Psoas muscle (tissue), 8 donors: ENCODE measurements around the gene PQBP1. TPM values are rescaled to one million over a fixed set of nuclear protein-coding genes. Genes with fewer than 3 reads are reported as not detected.

Experiments used
- ATAC-seq, 4 donors: fragments of 200-7000 bp; cut with Tn5 transposase; one replicate each; pipeline ENCODE4 v1.9.1; 2020; ENCODE audit warnings: moderate library complexity in 3 of 4, mild to moderate bottlenecking in 2 of 4
- DNase-seq, 2 donors: peaks; one replicate each; pipeline ENCODE4 v3.0.0-alpha.2; 2020
- H3K27ac ChIP-seq: fragments of 200-600 bp; one replicate; pipeline ENCODE4 v1.8.0; 2022
- H3K27me3 ChIP-seq, 3 donors: fragments of 200-600 bp in 1 of 3; one replicate each; pipeline versions ENCODE4 v1.6.1 to v1.8.0; 2013 to 2022; ENCODE audit warnings: low read length in 2 of 3, mild to moderate bottlenecking in 2 of 3, moderate library complexity in 1 of 3; ENCODE audit not compliant: insufficient read depth in 3 of 3
- H3K36me3 ChIP-seq, 2 donors: fragments of 200-600 bp in 1 of 2; one replicate each; pipeline versions ENCODE4 v1.6.1 to v1.8.0; 2013 to 2022; ENCODE audit warnings: low read depth in 1 of 2, mild to moderate bottlenecking in 1 of 2, moderate library complexity in 1 of 2; ENCODE audit not compliant: insufficient read depth in 1 of 2
- H3K4me1 ChIP-seq: fragments of 200-600 bp; one replicate; pipeline ENCODE4 v1.8.0; 2022
- H3K4me3 ChIP-seq: fragments of 200-600 bp; one replicate; pipeline ENCODE4 v1.8.0; 2022; ENCODE audit warnings: mild to moderate bottlenecking
- H3K9me3 ChIP-seq: fragments of 200-600 bp; one replicate; pipeline ENCODE4 v1.8.0; 2022
- CTCF ChIP-seq: fragments of 200-600 bp; IDR thresholded peaks from one replicate; pipeline ENCODE4 v1.8.0; 2022; ENCODE audit warnings: antibody characterized with exemption
- WGBS, 3 donors: extraction: QIAGEN DNeasy Blood & Tissue Kit; methylation state at CpG; one replicate each; pipeline versions ENCODE4 v1.1.6 to v1.1.7; 2013; 5-methylcytosine and 5-hydroxymethylcytosine counted together
- intact Hi-C, 2 donors: fragments of 100-400 bp; cut with DNase I; formaldehyde crosslinking; loops; one replicate each; pipeline versions ENCODE4 v1.11.0 to v1.14.2; 2022
- polyA plus RNA-seq, 3 donors: library from polyadenylated mRNA; stranded (reverse); fragments of 200-250 nt; gene quantifications; one replicate each; pipeline ENCODE4 v1.2.3, GENCODE V29; 2013
- total RNA-seq, 4 donors: library from RNA; stranded (reverse); fragmentation: NEBNext Ultra II Directional in 2 of 4; extraction: Animal tissue kit (Norgen Biotek cat#: 25700) in 2 of 4; gene quantifications; one replicate each; pipeline versions ENCODE4 v1.2.1 to v1.2.4, GENCODE V29; 2021 to 2023
- donor health status: healthy with polysubstance abuse.
- donor health status: DM: no; HTN: no; CAD: no; lungs with moderate emphysema.
- donor health status: Bipolar disorder and iron deficiency.
- donor health status: healthy.
- donor health status: DM: yes; HTN: yes; CAD: no.
- donor health status: DM: no; HTN: no; CAD: no.
- donor health status: DM: no; HTN: no; CAD: no.
- donor health status: DM: yes; HTN: yes; CAD: no.

Gene PQBP1
- total and polyA plus RNA-seq, 7 donors: 51.8 to 98.8 (median 65.7) TPM

- Histone ChIP-seq H3K4me3 (no peak overlapping the region), H3K27me3 (no peaks in the 10 kb centered on the region), H3K36me3 (peaks cover 0 to 19% of the 10 kb centered on the region in 2 donors), H3K27ac (no peak overlapping the region), H3K9me3 (no peaks in the 10 kb centered on the region), H3K4me1 (no peaks in the 10 kb centered on the region)
- intact Hi-C loops: loop anchor here in 1 of 2 donors (10.0 kb wide), 1 partner anchor 265 kb away; no protein-coding TSS in a partner anchor
- no peak for TF ChIP-seq CTCF
- ATAC-seq: no peak
- WGBS, 3 donors: 89 to 92% (median 92%) methylated on average over 15 to 17 of the region's 17 CpGs
- DNase-seq: no peak
These were observed 12.1 kb downstream of the PQBP1 start for GRCh38 chrX:48909703-48910294.

- H3K27ac ChIP-seq: peak overlapping the region; percentile 73
- H3K4me3 ChIP-seq: peak overlapping the region; percentile 77
- no peaks in the 10 kb centered on the region for H3K27me3 ChIP-seq
- H3K36me3 ChIP-seq: peaks cover 0 to 9% of the 10 kb centered on the region in 2 donors
- ATAC-seq (peak in 2 of 4 donors; percentile 4 to 19), DNase-seq (no peak)
- no peak for TF ChIP-seq CTCF
- no peaks in the 10 kb centered on the region for H3K9me3 ChIP-seq
- no peaks in the 10 kb centered on the region for H3K4me1 ChIP-seq
- WGBS, 3 donors: 0 to 26% (median 0%) methylated on average over 10 to 12 of the region's 12 CpGs
- intact Hi-C loops: loop anchor here in 1 of 2 donors (10.0 kb wide), 1 partner anchor 266 kb away; no protein-coding TSS in a partner anchor
These were observed 13.2 kb downstream of the PQBP1 start for GRCh38 chrX:48910926-48911411.

DNA sequence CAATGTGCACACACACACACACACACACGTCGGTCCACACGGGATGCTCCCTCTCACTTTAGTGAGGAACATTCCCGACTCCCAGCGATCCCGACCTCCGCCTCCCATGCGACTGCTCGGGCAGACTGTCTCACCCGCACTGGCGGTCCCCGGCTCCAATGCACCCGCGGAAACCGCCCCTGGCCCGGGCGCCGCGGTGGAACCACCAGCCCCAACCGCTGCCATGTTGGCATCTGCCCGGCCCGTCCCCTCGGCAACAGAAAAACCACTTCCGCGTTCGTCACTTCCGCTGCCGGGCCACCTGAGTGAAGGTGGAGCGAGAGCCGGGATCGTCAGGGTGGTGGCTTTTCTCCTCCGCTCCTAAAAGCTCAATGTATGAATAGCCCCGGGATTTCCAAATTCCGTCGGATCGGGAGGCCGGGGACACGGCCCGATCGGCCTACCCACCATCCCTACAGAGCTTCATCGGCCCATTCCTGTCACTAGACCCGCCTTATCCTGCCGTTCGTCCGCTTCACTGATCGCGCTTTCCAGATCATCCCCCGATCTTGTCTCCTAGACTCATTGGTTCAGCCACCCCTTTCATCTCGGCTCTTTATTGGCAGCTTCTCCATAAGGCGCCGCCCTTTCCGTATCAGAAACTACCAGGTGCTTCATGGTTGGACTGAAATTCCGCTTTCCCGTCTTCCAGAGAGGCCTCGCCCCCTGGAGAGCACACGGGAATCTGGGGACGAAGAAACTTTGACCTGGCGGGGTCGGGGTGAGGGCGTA lies 13.9 kb downstream of the PQBP1 start, which contains the start of gene SLC35A2:
TSS of gene SLC35A2 (minus strand) at position 235 of the 771 bp plus-strand sequence. CDS start at position 225, 10 bp downstream.
- intact Hi-C loops: loop anchor here in 1 of 2 donors (10.0 kb wide), 1 partner anchor 267 kb away; no protein-coding TSS in a partner anchor
- peak within 1 kb of the TSS; percentile 77 for H3K4me3 ChIP-seq
- peak within 1 kb of the TSS; percentile 73 for H3K27ac ChIP-seq
- TF ChIP-seq CTCF: no peak
- peak; percentile 87 to 95 (median 88) for ATAC-seq
- H3K36me3 ChIP-seq: peaks cover 0 to 4% of the 10 kb centered on the region in 2 donors
- H3K9me3 ChIP-seq: no peaks in the 10 kb centered on the region
- peak; percentile 75 to 86 for DNase-seq
- 1 to 25% (median 1%) methylated on average over 45 to 60 of the region's 60 CpGs for WGBS, 3 donors
- no peaks in the 10 kb centered on the region for H3K27me3 ChIP-seq
- H3K4me1 ChIP-seq: no peaks in the 10 kb centered on the region

DNA sequence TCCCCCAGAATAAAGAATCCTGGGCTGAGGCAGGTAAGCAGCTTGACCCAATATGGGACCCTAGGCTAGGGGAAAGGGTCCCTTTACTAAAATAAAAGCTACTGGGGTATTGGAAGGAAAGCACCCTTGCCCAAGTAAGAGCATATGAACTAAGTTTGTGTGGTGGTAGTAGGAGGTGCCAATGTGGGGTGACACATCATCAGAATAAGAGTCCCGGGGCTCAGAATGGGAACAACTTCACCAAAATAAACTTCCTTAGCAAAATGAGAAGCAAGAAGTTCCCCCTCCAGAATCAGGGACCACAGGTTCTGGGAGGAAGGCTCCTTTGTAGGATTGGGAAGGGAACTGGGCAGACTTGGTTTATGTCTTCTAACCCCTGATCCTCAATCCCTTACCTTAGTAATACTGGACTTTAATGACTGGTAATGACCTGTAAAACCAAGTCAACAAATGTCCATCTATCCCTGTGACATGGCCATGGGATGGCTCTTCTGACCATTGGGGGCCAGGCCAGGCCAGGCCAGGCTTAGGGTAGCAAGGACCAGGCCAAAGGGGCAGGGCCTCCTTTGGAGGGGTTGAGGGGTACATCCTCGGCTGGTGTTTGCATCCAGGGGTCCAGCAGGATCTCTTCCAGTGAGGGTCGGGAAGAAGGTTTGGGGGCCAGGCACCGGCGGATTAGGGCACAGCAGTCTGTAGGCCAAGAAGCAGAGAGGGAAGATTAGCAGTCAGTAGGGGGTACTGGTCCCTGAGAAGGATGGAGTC lies 16.1 kb downstream of the PQBP1 start:
- no peak for TF ChIP-seq CTCF
- intact Hi-C loops: loop anchor here in 1 of 2 donors (10.0 kb wide), 1 partner anchor 269 kb away; no protein-coding TSS in a partner anchor
- no peaks in the 10 kb centered on the region for H3K4me1 ChIP-seq
- no peaks in the 10 kb centered on the region for H3K27me3 ChIP-seq
- H3K4me3 ChIP-seq: no peak overlapping the region
- no peaks in the 10 kb centered on the region for H3K36me3 ChIP-seq
- WGBS, 3 donors: 83 to 85% (median 85%) methylated on average over 1 to 5 of the region's 5 CpGs
- DNase-seq: no peak
- ATAC-seq: no peak
- no peak overlapping the region for H3K27ac ChIP-seq
- no peaks in the 10 kb centered on the region for H3K9me3 ChIP-seq
